ENCODE data around the gene SH3BP4.

DNA sequence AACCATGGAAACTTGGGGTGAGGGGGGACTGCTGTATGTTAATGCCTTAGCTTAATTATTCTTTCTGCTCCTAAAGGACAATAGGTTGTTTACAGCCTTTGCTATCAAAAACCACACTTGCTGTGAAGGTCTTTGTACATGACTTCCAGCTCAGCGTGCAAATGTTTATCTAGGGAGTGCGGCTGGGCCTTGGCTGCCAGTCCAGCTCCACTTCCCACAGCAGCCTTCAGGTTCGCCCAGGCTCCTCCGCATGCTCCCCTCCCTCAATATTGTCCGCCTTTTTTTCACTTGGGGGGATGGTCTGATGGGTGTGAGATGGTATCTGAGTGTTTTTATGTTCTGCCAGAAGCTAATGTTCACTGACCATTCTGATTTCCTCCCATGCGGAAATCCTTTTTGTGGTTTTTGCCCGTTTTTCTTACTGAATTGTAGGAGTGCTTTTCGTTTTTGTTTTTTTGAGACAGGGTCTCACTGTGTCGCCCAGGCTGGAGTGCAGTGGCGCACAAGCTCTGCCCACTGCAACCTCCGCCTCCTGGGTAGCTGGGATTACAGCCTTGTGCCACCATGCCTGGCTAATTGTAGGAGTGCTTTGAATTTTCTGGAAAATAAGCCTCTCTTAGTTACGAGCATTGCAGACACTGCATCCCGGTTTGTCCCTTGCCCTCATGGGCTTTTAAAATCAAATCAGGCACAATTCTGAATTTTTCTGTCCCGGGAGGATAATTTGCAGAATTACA, 28.8 kb downstream of the SH3BP4 start:
- TF ChIP-seq, protein P1, sequence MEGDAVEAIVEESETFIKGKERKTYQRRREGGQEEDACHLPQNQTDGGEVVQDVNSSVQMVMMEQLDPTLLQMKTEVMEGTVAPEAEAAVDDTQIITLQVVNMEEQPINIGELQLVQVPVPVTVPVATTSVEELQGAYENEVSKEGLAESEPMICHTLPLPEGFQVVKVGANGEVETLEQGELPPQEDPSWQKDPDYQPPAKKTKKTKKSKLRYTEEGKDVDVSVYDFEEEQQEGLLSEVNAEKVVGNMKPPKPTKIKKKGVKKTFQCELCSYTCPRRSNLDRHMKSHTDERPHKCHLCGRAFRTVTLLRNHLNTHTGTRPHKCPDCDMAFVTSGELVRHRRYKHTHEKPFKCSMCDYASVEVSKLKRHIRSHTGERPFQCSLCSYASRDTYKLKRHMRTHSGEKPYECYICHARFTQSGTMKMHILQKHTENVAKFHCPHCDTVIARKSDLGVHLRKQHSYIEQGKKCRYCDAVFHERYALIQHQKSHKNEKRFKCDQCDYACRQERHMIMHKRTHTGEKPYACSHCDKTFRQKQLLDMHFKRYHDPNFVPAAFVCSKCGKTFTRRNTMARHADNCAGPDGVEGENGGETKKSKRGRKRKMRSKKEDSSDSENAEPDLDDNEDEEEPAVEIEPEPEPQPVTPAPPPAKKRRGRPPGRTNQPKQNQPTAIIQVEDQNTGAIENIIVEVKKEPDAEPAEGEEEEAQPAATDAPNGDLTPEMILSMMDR (IDR thresholded peaks at IDR 0.05) = no peak
- no peak for TF ChIP-seq POLR2A (IDR thresholded peaks at IDR 0.05)
- peak in 1 of 3 donors; percentile 20 for TF ChIP-seq POLR2AphosphoS5 (IDR thresholded peaks at IDR 0.05)

Measured in transverse colon (tissue), 4 donors.